Breast epithelium (tissue), 4 donors: ENCODE results near the gene LFNG. TPM values are rescaled to one million over a fixed set of nuclear protein-coding genes. Genes with fewer than 3 reads are reported as not detected.

Experiments used
- DNase-seq, 2 donors: peaks; one replicate each; pipeline ENCODE4 v3.0.0-alpha.2; 2019; ENCODE audit warnings: low spot score in 2 of 2
- H3K27ac ChIP-seq, 2 donors: fragments of 200-600 bp; sonication (generic) in 1 of 2; one replicate each; pipeline ENCODE4 v1.5.1; 2016 to 2019; ENCODE audit warnings: mild to moderate bottlenecking in 1 of 2
- H3K27me3 ChIP-seq, 2 donors: fragments of 200-600 bp; sonication (generic) in 1 of 2; one replicate each; pipeline versions ENCODE4 v1.5.1 to v1.6.0; 2017 to 2019; ENCODE audit warnings: control low read depth in 1 of 2, mild to moderate bottlenecking in 1 of 2
- H3K36me3 ChIP-seq: fragments of 200-600 bp; one replicate; pipeline ENCODE4 v1.5.1; 2019
- H3K4me1 ChIP-seq, 2 donors: fragments of 200-600 bp; sonication (generic); one replicate each; pipeline ENCODE4 v1.5.1; 2016 to 2019; ENCODE audit warnings: control low read depth in 1 of 2
- H3K4me3 ChIP-seq, 3 donors: fragments of 200-600 bp; sonication (generic); 1 replicate in 2 of 3; 2 replicates in 1 of 3; pipeline ENCODE4 v1.5.1; 2016 to 2019; ENCODE audit warnings: mild to moderate bottlenecking in 3 of 3, moderate library complexity in 2 of 3
- H3K9me3 ChIP-seq, 2 donors: fragments of 200-600 bp; sonication (generic) in 1 of 2; one replicate each; pipeline ENCODE4 v1.5.1; 2016 to 2019; ENCODE audit warnings: control low read depth in 1 of 2
- CTCF ChIP-seq, 3 donors: fragments of 450-650 bp; IDR thresholded peaks; one replicate each; pipeline ENCODE4 v1.5.1; 2016 to 2017; ENCODE audit warnings: antibody characterized with exemption in 3 of 3, mild to moderate bottlenecking in 3 of 3, moderate library complexity in 3 of 3
- POLR2A ChIP-seq: fragments of 450-650 bp; IDR thresholded peaks from one replicate; pipeline ENCODE4 v1.6.1; 2016; ENCODE audit warnings: antibody characterized with exemption, mild to moderate bottlenecking, moderate library complexity
- POLR2AphosphoS5 ChIP-seq, 3 donors: sonication (generic); formaldehyde crosslinking; IDR thresholded peaks; one replicate each; pipeline ENCODE4 v1.6.1; 2017; ENCODE audit warnings: antibody characterized with exemption in 3 of 3
- intact Hi-C: fragments of 100-400 bp; cut with DNase I; formaldehyde crosslinking; loops from one replicate; pipeline ENCODE4 v1.15.1; 2023; ENCODE audit warnings: low total_unique reads
- total RNA-seq, 3 donors: library from RNA; depleted of rRNA; stranded (reverse); fragments of >200 nt; gene quantifications; one replicate each; pipeline ENCODE4 v1.1.0, GENCODE V29; 2016

Gene LFNG
- total RNA-seq, 3 donors from 2014 or later, result 5.0 to 16.4 (median 9.1) TPM

- intact Hi-C loops, result no loop called here
- Histone ChIP-seq H3K4me1 (no peaks in the 10 kb centered on the region), H3K4me3 (no peak overlapping the region), H3K27ac (no peak overlapping the region), H3K36me3 (peaks cover 15% of the 10 kb centered on the region), H3K9me3 (no peaks in the 10 kb centered on the region), H3K27me3 (no peaks in the 10 kb centered on the region)
- TF ChIP-seq POLR2A (no peak), POLR2AphosphoS5 (IDR thresholded peaks at IDR 0.05) (no peak), CTCF (IDR thresholded peaks at IDR 0.05) (no peak)
- no peak for DNase-seq
These were observed 21.1 kb downstream of the LFNG start for GRCh38 chr7:2540641-2541051.

- intact Hi-C loops, result no loop called here
- Histone ChIP-seq H3K4me1 (no peaks in the 10 kb centered on the region), H3K9me3 (no peaks in the 10 kb centered on the region), H3K27ac (no peak overlapping the region), H3K4me3 (no peak overlapping the region), H3K27me3 (no peaks in the 10 kb centered on the region), H3K36me3 (peaks cover 15% of the 10 kb centered on the region)
- DNase-seq, result no peak
- TF ChIP-seq CTCF (IDR thresholded peaks at IDR 0.05), result no peak
- TF ChIP-seq POLR2A, result no peak
- TF ChIP-seq POLR2AphosphoS5 (IDR thresholded peaks at IDR 0.05), result no peak
These were observed 21.9 kb downstream of the LFNG start for GRCh38 chr7:2541291-2542010.

- Histone ChIP-seq H3K27ac (no peak overlapping the region), H3K36me3 (peaks cover 15% of the 10 kb centered on the region), H3K4me3 (no peak overlapping the region), H3K4me1 (no peaks in the 10 kb centered on the region), H3K27me3 (no peaks in the 10 kb centered on the region), H3K9me3 (no peaks in the 10 kb centered on the region)
- intact Hi-C loops, result no loop called here
- TF ChIP-seq POLR2A, result no peak
- no peak for TF ChIP-seq POLR2AphosphoS5 (IDR thresholded peaks at IDR 0.05)
- no peak for TF ChIP-seq CTCF (IDR thresholded peaks at IDR 0.05)
- no peak for DNase-seq
These were observed 22.7 kb downstream of the LFNG start for GRCh38 chr7:2542011-2542915.

GRCh38 chr7:2542916-2543871, 23.6 kb downstream of the LFNG start:
- Histone ChIP-seq H3K4me1 (no peaks in the 10 kb centered on the region), H3K9me3 (no peaks in the 10 kb centered on the region), H3K27me3 (no peaks in the 10 kb centered on the region), H3K4me3 (no peak overlapping the region), H3K36me3 (peaks cover 15% of the 10 kb centered on the region), H3K27ac (no peak overlapping the region)
- no peak for DNase-seq
- intact Hi-C loops, result no loop called here
- TF ChIP-seq POLR2AphosphoS5 (IDR thresholded peaks at IDR 0.05) (no peak), POLR2A (no peak), CTCF (IDR thresholded peaks at IDR 0.05) (no peak)
